Kidney tubule cell (primary cell): Measurements from ENCODE around the gene ANO10.
A peak's percentile ranks its signal among the peaks of the same experiment; 100 is the strongest.
"Not testable (repeated sequence)": the region's sequence is repeated elsewhere in the genome, so short reads cannot be mapped to it uniquely, and the experiment has no call there.

Source experiments
- DNase-seq: peaks from one replicate; pipeline ENCODE4 v3.0.0-alpha.2; 2018; ENCODE audit warnings: low spot score

Gene ANO10

DNA sequence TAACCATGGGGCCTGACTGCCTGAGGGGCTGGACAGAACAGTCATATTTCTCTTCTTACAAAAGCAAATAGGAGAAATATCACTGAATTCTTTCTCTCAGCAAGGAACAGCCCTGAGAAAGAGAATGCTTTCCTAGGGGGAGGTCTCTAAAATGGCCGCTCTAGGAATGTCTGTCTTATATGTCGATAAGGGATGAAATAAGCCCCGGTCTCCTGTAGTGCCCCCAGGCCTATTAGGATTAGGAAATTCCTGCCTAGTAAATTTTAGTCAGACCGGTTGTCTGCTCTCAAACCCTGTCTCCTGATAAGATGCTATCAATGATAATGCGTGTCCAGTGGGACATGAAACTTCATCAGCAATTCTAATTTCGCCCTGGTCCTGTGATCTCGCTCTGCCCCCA is 103.3 kb downstream of the ANO10 start:
- DNase-seq = not testable (repeated sequence)

DNA sequence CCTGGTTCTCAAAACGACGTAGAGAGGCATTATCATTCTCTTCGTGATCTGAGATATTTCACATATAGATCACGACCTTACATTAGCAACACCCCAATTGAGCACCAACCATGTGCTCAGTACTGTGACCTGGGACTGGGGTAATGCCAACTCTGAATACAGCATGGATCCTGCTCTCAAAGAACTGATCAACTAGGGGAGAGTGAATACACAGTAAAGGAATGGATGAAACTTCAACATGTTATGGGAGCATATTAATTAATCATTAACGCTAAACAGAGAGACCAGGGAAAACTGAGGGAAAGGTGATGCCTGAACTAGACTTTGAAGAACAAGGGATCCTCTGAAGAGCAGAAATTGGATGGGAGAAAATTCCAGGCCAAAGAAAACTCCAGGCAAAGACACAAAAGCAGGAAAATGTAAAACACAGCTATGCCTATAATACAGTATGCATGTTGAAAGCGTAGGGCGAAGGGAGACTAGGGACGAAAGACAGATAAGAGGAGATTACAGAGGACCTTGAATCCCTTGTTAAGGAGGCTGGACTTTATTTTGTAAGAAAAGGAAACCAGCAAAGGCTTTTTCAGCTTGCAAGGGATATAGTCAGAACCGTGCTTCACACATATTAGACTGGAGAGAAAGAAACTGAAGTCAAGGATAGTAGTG is 105.7 kb downstream of the ANO10 start:
- DNase-seq = peak; percentile 26

DNA sequence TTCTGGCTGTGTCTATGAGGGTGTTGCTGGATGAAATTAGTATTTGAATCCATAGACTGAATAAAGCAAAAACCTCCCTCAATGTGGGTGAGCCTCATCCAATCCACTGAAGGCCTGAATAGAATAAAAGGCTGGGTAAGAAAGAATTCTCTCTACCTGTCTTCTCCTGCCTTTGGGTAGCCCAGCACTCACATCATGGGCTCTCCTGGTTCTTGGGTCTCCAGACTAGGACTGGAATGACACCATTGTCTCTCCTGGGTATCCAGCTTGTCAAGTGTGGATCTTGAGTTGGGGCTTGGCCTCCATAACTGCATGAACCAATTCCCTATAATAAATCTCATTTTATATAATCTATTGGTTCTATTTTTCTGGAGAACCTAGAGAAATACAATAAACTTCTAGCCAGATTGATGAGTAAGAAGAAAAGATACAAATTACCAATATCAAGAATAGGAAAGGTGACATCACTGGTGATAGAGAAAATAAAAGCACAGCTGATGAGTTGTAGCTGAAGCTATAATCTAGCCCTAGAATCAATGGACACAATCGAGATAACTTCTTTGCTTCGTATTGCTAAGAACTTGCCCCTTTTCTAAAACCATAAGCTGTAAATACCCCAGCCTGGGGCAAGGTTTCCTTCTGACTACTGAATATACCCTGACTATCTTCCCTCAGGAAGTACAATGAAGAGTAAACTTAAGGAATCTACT is 106.4 kb downstream of the ANO10 start:
- no peak for DNase-seq

DNA sequence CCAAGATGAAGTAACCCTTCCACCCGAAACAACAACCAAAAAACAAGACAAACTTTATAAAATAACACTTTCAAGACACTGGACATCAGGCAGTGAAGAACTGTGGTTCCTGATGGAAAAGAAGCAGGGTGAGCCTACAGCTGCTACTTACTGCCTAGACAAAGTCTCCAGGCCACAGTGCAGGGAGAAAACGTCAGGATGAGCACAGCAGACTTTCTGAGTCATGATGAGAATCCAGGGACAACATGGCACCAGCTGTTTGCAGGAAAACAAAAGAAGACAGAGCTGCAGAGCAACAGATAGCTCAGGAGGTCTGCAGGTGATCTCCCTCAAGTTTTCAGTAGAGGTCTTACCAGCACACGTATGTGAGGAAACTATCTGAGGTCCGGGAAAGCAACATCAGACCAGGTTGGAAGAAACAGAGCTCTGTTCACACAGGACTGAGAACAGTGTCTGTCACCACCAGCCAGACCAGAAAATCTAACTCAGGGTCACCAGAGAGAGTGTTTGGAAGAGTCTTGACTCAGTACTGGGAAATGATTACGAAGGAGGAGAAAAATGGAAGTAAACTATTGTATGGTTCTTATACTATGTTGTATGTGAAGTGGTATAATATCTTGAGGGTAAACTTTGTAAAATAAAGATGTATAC is 108.9 kb downstream of the ANO10 start:
- DNase-seq = no peak

DNA sequence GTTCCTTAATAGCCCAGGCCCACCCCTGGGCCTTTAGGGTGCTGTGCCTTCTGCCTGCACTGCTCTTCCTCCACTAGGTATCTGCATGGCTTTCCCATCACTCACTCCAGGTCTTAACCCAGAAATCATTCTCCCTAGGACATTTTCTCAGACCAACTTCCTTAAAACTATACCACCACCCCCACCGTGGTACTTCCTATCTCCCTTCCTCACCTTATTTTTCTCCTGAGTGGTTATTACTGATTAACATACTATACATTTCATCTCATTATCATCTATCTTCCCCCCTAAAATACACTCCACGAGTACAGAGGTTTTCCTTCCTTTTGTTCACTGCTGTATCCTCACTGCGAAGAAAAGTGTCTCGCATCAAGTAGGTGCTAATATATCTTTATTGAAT is 115.2 kb downstream of the ANO10 start:
- no peak for DNase-seq

DNA sequence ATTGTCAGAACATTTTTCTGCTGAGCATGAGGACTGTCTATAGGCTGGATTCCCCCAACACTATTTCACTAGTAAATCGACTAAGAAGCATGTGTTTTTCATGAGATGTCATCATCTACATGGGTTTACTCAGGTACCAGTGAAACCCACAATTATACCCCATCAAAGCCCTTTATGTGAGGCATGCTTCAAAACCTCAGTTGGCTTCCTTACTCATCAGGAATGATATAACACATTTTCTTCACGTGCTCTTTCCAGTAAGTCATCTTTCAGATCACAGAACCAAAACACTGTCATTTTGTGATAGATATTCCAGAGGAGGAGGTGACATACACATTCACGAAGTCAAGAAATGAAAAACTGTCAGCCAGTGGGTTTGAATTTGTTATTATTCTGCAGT is 116.5 kb downstream of the ANO10 start:
- DNase-seq = peak; percentile 54

DNA sequence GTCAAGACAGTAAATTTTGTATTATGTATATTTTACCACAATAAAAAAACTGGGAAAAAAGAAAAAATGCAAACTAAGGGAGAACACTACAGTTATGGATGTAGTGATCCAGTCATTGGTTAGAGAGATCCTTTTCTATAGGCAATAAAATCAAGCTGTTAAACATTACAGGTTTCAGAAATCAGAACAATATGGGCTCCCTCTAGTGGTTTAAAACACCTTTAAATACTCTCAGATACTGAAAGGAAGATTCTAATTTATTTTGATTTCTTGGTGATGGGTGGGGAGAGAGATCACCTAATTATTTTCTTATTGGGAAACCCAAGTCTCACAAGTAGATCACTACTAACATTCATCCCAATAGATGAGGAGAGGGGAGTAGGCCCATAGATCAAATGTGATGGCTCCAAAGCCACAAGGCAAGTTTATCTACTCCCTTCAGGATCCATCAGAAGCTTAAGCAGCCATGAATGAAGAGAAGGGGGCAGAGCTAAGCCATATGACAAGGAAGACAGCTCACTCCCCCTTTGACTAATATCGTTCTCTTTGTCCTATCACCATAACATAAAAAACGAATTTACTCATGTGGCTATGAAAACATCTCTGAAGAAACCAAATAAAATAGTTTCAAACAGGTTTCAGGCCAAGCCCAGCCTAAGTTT is 118.6 kb downstream of the ANO10 start:
- peak; percentile 35 for DNase-seq

DNA sequence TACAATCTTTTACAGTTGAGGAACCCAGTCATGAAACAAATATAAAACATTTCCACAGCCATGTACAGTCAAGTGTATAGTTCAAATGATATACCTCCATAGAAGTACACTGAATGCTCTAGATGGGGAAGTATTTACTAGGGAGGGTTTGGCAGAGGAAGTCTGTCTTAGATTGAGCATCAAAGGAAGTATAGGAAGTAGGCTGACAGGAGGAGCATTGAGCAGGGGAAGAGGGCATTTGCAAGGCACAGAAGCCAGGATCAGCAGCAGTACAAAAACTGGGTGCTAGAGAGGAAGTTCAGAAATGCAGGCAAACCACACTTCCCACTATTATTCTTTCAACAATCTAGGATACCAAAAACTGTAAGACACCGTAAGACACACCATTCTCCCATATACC is 122.6 kb downstream of the ANO10 start:
- no peak for DNase-seq

DNA sequence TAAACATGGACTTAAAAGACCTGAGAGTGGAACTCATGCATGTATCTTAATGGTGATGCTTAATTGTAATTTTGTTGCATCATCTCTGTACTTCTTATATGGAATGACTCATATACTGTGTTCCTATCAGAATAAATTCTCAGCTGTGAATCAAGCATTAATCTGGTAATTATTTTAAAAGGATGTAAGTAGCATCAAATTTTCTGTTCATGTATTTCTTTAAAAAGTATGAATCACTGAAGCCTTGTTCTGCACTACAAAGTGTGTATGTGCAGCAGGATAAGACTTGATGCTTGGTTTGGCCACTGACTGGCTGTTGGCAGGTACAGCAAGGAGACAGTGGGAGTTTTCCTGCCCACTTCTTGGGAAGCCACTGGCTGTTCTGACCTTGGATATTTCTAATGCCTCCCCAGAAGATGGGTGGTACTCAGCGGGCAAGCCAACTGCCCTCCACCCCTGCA is 123.9 kb downstream of the ANO10 start:
- peak; percentile 9 for DNase-seq

DNA sequence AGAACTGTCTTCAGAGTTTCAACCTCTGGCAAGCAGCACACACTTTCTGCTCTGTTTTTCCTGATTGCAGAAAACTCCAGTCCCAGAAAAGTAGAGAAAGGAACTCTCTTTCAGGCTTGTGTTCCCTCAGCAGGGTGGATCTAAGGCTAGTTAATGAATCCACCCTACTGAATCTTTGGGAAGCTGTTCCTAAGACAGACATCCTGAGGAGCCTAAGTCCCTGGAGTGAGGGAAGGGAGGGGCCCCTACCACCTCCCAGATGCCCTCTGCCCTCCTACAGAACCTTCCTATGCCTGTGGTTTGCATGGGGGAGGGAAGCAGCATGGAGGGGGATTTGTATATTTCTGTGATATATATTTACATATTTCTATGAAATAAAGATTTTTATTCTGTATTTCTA is 124.4 kb downstream of the ANO10 start:
- no peak for DNase-seq

DNA sequence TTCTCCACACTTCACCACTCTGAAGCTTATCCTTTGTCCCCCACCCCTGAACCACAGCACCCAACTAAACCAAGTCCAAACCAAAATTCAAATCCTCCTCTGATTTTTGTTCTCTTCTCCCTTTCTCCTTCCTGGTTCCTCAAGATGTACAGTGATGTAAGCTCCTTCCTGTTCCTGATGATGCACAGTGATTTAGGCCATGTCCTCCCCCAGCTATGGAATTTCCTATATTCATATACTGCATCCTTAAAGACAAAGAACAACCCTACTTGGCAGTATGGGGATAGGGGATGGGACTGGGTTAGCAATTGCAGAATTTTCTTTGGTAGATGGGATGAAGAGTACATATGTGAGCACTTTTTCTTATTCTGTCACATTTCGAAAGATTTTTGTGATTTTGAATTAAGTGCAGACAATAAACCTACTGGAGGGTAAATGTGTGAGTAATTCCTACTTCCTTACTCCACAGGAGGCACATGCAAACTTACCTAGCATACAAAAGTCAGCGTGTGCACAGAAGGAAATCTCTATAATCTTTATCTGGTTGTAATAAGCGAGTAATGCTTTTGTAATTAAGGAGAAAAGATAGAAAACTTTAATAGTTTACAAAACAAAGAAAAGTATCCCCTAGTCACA is 125.0 kb downstream of the ANO10 start:
- DNase-seq = peak; percentile 50

DNA sequence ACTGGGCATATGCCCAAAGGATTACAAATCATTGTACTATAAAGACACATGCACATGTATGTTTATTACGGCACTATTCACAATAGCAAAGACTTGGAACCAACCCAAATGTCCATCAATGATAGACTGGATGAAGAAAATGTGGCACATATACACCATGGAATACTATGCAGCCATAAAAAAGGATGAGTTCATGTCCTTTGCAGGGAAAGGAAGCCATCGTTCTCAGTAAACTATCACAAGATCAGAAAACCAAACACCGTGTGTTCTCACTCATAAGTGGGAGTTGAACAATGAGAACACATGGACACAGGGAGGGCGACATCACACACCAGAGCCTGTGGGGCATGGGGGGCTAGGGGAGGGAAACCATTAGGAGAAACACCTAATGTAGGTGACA is 128.9 kb downstream of the ANO10 start:
- DNase-seq = not testable (repeated sequence)

DNA sequence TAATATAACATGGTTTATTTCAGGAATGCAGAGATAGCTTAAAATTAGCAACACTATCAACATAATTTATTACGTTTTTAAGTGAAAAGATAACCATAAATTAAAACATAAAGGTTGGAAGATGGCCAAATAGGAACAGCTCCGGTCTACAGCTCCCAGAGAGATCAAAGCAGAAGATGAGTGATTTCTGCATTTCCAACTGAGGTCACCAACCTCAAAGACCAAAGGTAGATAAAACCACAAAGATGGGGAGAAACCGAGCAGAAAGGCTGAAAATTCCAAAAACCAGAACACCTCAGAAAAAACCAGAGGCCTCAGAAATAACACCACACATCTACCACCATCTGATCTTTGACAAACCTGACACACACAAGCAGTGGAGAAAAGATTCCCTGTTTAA is 130.0 kb downstream of the ANO10 start:
- DNase-seq = peak; percentile 12

DNA sequence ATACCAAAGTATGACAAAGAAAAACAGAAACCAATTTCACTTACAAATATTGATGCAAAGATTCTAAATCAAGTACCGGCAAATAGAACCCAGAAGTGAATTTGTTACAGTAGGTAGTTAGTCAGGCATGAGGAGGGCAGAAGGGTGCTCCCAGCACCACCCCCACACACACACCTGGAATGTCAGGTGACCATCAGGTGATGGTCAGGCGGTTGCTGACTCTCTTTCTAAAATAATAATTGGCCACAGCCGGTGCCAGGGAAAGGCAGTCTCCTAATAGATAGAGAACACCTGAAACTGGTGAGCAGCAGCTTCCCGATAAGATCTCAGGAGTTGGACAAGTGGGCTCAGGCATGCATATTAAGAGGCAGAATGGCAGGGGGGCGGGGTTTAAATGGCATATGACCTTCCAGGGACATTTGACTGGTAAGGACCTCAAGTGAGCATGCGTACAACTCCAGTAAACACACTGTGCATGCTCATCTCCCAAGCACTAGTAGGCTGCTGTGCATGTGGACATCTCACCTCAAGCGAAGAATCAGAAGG is 131.1 kb downstream of the ANO10 start:
- peak; percentile 72 for DNase-seq

DNA sequence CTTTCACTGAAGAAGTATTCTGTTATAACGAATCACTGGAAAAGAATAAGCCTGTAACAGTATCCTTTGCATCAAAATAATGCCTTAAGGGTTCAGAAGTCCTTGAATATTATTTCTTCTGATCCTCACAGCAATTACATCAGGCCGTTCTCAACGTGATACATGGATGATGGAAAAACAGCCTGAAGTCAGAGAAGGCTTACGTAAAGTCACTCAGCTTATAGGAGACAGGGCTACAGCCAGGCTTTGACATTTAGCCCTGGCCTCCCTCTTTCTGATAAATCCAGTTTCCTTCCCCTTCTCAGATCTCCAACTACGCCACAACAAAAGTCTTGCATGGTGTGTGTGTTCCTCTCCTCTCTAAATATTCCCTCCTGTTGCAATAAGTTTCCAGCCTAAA is 131.9 kb downstream of the ANO10 start:
- DNase-seq = no peak

DNA sequence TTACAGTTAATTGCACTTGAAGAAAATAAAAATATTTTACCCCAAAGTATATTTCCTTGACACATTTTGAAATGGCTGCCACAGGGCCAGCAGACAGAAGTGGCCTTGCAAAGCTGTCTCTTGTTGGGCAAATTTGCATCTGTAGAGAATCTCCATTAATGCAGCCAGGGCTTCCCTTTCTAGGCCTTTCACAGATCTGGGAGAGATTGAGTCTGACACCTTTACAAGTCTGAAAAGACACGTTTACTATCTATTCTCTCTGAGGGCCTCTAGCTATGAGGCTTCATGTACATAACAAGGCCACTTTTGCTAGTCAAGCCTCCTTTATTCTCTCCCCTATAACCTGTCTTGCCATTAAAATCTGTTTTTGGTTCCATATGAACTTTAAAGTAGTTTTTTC is 135.9 kb downstream of the ANO10 start:
- no peak for DNase-seq

DNA sequence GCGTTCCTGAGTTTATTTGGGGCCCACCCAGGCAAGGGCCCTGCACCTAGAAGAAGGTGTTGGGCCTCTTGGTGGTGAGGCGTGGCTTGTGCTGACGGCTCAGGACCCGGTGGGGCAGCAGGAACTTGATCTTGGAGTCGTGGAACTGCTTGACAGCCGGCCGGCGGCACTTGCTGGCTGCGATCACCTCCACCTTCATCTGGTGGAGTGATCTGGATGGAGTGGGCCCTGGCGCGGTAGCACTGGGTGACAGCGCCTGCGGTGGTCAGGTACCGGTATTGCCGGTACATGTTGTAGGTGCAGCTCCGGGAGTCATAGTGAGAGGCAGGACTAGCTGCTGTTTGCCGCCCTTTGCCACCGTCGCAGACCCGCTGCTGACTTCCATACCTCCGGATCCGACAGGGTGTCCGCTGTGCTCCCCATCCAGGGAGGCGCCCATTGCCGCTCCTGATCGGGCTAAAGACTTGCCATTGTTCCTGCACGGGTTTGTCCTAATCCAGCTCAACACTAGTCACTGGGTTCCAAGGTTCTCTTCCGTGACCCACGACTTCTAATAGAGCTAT is 136.8 kb downstream of the ANO10 start:
- DNase-seq = no peak

DNA sequence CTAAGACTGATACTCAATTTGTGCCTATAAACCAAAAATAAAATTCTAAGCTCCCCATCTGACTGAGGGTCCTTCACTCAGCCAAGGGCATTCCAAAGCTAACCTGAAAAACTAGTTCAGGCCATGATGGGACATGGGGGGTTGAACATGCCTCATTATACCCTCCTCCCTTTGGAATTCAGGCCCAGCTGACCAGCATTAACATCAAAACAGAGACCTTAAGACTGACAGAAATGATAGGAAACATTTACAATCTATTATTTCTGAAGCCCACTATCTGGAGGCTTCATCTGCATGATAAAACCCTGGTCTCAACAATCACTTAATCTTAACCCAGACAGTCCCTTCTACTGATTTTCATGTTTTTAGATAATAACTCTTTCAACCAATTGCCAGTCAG is 140.4 kb downstream of the ANO10 start:
- no peak for DNase-seq

DNA sequence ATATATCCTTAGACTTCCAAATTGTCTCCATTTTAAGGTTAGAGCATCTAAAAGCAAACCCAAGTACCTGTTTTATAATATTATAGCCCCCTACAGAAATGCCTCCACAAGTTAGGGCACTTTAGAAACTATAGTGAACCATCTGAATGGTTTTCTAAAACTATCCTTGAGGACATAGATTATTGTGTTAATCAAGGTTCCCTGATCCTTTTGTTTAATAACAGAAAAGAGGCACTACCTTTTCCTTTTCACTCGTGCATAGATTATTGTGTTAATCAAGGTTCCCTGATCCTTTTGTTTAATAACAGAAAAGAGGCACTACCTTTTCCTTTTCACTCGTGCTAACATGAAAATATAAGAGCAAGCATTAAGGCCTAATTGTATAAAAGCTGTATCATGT is 143.0 kb downstream of the ANO10 start:
- DNase-seq = not testable (repeated sequence)

DNA sequence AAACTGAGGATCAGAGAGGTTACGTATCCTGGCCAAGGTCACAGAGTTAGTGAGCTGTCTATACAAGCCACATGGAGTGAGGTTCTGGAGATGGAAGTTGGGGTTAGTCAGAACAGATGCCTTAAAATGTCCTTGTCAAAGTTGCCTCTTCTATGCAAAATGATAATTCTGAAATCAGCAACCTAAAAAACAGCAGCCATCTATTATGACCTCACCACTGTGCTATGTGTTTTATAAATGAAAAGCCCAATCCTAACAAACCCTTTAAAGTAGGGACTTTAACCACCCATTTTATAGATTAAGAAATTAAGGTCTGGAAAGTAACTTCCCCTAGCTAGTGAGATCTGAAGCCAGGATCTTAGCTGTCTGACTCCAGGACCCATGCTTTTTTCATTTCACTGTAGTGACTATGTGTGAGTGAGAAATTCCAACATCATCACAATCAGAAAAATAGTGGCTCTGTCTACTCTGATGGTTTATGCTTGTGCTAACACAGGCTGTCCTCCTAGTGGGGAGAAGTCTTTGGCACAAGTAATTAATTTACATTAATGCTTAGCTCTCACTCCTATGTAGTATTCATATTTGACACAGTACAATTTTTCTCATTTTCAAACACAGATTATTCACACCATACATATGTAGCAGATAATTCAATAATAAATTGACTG is 143.6 kb downstream of the ANO10 start:
- DNase-seq = no peak

DNA sequence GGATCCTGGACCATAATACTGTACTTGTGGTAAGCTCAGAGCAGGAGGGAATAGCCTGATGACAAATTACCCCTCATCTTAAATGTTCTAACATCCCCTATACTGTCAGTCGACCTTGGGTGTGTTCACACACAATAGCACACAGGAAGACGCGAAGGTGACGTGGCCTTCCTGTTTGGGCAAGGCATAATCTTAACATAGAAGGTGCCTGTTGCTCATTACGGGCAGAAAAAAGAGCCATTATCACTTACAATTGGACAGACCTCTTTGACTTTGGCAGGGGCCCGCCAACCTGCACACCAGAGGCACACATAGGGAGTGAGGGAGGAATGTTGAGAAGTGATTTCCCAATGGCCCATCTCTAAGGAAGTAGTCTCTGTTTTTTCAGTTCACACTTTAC is 144.2 kb downstream of the ANO10 start:
- DNase-seq = no peak
